ES-I3 (cell line): ENCODE data around the gene ADCY9.
A peak's percentile ranks its signal among the peaks of the same experiment; 100 is the strongest.
"Not testable (repeated sequence)": the region's sequence is repeated elsewhere in the genome, so short reads cannot be mapped to it uniquely, and the experiment has no call there.

Source experiments
- H3K36me3 ChIP-seq: 2 replicates; pipeline ENCODE4 v1.6.1; 2013; ENCODE audit warnings: mild to moderate bottlenecking, low read length, control low read depth, moderate library complexity; ENCODE audit not compliant: insufficient read depth
- H3K4me1 ChIP-seq: 2 replicates; pipeline ENCODE4 v1.6.1; 2013; ENCODE audit warnings: mild to moderate bottlenecking, control low read depth, low read length; ENCODE audit not compliant: insufficient read depth
- H3K9ac ChIP-seq: 2 replicates; pipeline ENCODE4 v1.6.1; 2013; ENCODE audit warnings: low read depth, mild to moderate bottlenecking, low read length, moderate library complexity
- H3K9me3 ChIP-seq: 2 replicates; pipeline ENCODE4 v1.6.1; 2013; ENCODE audit warnings: mild to moderate bottlenecking, low read length, moderate library complexity; ENCODE audit not compliant: control insufficient read depth, insufficient read depth

The ADCY9 gene

DNA sequence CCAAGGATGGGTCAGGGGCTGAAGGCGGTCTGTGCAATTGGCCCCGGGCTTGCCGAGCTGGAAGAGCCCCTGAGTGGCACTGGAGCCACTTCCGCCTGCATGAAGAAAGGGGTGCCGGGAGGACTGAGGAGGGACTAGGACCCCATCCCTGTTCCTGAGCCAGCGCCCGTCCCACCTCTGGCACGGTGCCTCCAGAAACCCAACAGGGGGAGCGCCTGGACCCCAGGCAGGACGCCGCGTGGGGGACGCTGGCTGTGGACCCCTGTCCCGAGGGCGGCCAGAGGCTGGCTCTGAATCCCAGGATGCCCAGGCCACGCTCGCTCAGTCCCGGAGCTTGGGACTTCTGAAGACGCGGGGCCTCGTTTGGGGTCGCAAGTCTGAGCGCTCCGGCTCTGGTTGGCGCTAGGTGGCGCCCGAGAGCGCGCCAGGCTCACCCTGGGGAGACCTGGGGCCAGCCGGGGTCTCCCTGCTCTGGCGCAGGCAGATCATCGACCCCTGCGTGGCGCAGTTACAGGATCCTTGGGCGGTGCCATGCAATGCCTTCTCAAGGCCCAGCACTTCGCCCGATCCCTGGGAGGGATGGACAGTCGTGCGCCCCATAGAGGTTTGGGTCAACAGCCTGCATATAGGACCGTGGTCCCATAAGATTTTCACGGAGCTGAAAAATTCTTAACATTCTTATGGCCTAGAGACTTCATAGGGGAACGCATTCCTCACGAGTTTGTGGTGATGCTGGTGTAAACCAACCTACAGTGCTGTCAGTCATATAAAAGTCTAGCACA is 177.2 kb downstream of the ADCY9 start:
- Histone ChIP-seq H3K36me3 (no peaks in the 10 kb centered on the region), H3K9ac (peak overlapping the region; percentile 7; the same call in 1 of the 2 replicates), H3K4me1 (no peaks in the 10 kb centered on the region)

GRCh38 chr16:3938471-3938842 is 177.8 kb downstream of the ADCY9 start:
- H3K36me3 ChIP-seq, result no peaks in the 10 kb centered on the region
- no peaks in the 10 kb centered on the region for H3K9me3 ChIP-seq
- H3K4me1 ChIP-seq, result no peaks in the 10 kb centered on the region
- H3K9ac ChIP-seq, result peak overlapping the region; percentile 7; the same call in 1 of the 2 replicates

More for the DNA sequence above, 177.2 kb downstream of the ADCY9 start:
- H3K9me3 ChIP-seq, result no peaks in the 10 kb centered on the region

DNA sequence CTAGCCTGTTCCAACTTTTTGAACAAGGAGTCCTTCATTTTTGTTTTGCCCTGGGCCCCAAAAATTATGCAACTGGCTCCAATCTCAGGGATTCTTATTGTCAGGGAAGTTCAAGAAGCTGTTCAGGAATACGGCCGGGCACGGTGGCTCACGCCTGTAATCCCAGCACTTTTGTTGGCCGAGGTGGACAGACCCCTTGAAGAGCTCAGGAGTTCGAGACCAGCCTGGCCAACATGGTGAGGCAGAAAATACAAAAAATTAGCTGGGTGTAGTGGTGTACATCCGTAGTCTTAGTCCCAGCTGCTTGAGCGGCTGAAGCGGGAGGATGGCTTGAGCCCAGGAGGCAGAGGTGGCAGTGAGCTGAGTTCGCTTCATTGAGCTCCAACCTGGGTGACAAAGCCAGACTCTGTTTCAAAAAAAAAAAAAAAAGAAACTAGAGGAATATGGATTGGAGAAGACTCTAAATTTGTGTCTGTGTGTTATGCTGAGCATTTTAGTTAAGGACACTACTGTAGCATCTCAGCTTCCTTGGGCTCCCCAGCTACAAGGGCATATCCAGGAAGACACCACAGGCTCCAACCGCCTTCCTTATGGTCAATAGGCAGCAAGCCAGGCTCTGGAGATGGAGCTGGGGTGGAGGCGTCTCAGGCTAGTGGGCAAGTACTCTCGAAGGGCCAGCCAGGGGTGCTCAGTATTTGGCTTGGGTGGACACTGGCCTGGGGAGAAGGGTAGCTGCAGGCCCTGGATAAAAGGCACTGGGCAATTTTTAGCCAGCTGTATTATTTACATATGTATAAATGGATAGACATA is 179.0 kb downstream of the ADCY9 start:
- Histone ChIP-seq H3K4me1 (no peaks in the 10 kb centered on the region), H3K36me3 (no peaks in the 10 kb centered on the region), H3K9ac (no peak overlapping the region), H3K9me3 (no peaks in the 10 kb centered on the region)

DNA sequence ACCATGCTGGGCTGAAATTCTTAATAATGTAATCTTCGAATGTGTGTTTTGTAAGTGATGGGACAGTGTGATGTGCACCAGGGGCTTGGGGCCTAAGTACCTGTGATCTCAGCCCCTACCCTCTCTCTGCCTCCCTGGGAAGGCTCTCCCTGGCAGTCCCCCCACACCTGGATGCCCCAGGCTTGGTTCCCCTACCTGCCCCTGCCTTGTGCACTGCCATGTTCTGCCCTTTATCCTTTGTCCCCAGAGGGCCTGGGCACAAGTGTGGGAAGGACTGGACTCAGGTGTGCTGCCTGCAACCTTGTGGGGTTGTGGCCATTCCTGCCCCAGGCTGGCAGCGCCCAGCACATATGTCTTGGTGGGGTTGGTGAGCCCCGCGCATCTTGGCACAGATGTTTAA is 180.3 kb downstream of the ADCY9 start:
- H3K4me1 ChIP-seq, result no peaks in the 10 kb centered on the region
- no peaks in the 10 kb centered on the region for H3K36me3 ChIP-seq
- H3K9me3 ChIP-seq, result no peaks in the 10 kb centered on the region
- no peak overlapping the region for H3K9ac ChIP-seq

GRCh38 chr16:3934491-3935181 is 181.6 kb downstream of the ADCY9 start:
- H3K4me1 ChIP-seq, result no peaks in the 10 kb centered on the region
- no peaks in the 10 kb centered on the region for H3K36me3 ChIP-seq
- H3K9me3 ChIP-seq, result no peaks in the 10 kb centered on the region

DNA sequence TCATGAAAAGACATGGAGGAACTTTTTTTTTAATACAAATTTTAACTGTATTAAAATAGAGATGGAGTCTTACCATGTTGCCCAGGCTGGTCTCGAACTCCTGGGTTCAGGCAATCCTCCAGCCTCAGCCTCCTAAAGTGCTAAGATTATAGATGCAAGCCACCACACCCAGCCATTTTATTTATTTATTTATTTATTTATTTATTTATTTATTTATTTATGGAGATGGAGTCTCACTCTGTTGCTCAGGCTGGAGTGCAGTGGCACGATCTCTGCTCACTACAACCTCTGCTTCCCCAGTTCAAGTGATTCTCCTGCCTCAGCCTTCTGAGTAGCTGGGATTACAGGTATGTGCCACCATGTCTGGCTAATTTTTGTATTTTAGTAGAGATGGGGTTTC is 189.1 kb downstream of the ADCY9 start:
- H3K36me3 ChIP-seq, H3K9ac ChIP-seq, H3K9me3 ChIP-seq, H3K4me1 ChIP-seq: not testable (repeated sequence)

More at GRCh38 chr16:3934491-3935181, 181.6 kb downstream of the ADCY9 start:
- H3K9ac ChIP-seq, result no peak overlapping the region

GRCh38 chr16:3924763-3925162 is 191.5 kb downstream of the ADCY9 start:
- H3K9me3 ChIP-seq, result no peaks in the 10 kb centered on the region
- no peaks in the 10 kb centered on the region for H3K36me3 ChIP-seq
- H3K4me1 ChIP-seq, result no peaks in the 10 kb centered on the region
- no peak overlapping the region for H3K9ac ChIP-seq

DNA sequence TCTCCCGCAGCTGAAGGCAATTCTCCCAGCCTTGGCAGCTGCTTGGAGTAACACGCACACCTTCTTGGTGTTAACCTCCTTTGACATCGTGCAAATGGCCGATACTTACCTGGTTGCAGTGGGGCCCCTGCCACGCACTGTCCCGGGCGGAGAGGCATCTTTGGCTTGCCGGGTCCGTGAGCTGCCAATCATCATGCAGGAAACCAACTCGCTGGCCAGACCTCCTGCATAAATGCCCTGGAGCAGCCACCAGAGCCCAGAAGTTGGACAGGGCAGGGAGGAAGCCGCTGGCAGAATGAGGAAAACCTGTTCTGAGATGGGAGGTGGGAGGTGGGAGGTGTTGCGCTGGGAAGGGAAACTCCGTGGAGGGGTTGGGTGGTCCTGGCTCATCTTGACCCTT is 194.0 kb downstream of the ADCY9 start:
- Histone ChIP-seq H3K9ac (no peak overlapping the region), H3K9me3 (no peaks in the 10 kb centered on the region), H3K4me1 (no peaks in the 10 kb centered on the region), H3K36me3 (no peaks in the 10 kb centered on the region)

DNA sequence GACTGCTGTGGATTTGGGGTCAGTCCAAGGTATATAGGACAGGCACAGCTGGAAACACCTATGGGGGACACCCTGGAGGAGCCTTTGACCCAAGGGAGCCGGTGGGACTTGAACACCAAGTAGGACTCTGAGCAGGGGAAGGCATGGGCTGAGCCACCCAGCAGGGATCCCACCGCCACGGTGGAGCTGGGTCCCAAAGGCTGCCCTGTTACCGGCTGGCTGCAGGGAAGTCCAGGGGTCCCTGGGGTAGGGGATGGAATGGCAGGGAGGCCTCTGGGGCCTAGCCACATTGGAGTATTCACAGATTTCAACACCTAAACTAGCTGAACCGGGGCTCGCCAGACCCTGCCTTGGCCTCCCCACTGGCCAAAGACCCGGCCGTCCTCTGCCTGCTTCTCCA is 196.0 kb downstream of the ADCY9 start:
- H3K9me3 ChIP-seq, result peaks cover 4% of the 10 kb centered on the region
- no peak overlapping the region for H3K9ac ChIP-seq
- H3K36me3 ChIP-seq, result no peaks in the 10 kb centered on the region
- no peaks in the 10 kb centered on the region for H3K4me1 ChIP-seq

DNA sequence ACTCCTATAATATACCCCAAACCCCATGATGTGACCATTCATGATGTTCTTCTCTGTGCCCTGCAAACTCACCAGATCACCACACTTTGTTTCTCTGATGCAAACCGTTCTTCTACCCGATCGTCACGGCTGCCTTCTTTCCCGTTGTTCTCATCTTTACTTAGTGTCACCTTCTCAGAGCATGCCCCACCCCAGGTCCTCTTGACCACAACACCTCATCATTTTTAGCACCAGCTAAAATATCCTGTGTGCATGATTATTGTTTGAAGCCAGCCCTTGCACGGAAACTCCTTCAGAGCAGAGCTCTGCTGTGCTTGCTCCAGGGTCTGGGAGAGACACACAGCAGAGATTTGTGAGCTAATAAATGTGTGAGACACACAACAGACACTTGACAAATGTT is 196.8 kb downstream of the ADCY9 start:
- H3K9me3 ChIP-seq, result peaks cover 4% of the 10 kb centered on the region
- no peaks in the 10 kb centered on the region for H3K4me1 ChIP-seq
- H3K36me3 ChIP-seq, result no peaks in the 10 kb centered on the region
- H3K9ac ChIP-seq, result no peak overlapping the region

- Histone ChIP-seq H3K4me1 (no peaks in the 10 kb centered on the region), H3K9me3 (peaks cover 4% of the 10 kb centered on the region), H3K9ac (no peak overlapping the region), H3K36me3 (no peaks in the 10 kb centered on the region)
Observed at GRCh38 chr16:3915426-3916260, 200.6 kb downstream of the ADCY9 start.

DNA sequence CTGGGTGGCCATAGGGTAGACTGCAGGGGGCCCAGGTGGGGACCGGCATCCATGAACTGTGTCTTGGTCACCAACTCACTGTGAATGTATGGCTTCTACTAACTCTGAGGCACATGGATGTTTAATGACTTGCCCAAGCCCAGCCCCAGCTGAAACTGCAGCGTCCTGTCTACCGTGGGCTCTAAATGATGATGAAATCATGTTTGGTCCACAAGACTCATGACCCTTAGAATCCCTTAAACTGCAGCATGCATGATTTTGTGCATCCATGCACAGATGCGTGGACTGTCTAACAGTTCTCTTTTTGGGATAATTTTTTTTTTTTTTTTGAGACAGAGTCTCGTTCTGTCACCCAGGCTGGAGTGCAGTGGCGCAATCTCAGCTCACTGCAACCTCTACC is 203.3 kb downstream of the ADCY9 start:
- Histone ChIP-seq H3K4me1 (no peaks in the 10 kb centered on the region), H3K36me3 (no peaks in the 10 kb centered on the region), H3K9ac (no peak overlapping the region), H3K9me3 (peaks cover 4% of the 10 kb centered on the region)
